ENCODE measurements around the gene PPP1R14B.
A peak's percentile ranks its signal among the peaks of the same experiment; 100 is the strongest.

PPP1R14B gene, protein sequence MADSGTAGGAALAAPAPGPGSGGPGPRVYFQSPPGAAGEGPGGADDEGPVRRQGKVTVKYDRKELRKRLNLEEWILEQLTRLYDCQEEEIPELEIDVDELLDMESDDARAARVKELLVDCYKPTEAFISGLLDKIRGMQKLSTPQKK

DNA sequence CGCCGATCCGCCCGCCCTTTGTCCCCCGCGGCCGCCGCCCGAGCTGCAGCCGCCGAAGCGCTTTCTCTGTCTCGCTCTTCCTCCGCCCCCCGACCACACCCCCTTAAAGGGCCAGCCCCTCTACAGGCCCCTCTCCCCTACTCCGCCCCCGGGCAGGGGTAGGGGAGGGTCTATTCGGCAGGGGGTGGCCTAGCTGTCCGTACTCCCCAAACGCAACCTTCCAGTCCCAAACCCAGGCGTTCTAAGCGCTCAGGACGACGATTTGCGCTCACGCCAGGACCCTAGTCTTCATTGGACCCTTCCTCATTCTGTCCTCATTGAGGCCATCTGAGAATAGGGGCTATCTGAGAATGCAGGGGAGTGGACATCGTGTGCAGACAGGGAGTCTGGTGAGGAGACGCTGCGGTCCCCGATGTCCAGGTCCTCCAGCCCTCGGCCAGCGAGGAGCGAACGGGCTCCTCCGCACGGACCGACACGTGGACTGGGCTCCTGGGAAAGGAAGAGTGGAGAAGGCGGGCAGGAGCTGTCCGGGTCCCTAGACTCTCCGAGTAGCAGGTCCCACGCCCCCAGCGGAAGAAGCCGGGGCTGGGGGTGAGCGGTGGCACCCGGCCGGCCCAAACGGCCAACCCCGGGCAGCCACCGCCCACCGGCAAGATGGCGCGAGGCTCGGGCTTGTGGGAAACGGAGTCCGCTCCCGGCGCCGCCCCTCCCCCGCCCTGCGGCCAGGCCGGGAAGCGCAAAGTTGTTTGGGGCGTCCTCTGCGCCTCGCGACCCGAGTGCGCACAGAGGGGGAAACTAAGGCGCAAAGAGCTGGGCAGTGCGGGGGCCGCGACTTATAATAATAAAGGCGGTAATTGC, at the start of gene PPP1R14B:
TSS of gene PPP1R14B (minus strand) at position 73 of the 858 bp plus-strand sequence. CDS start 270 bp downstream, outside the sequence.
- peak; percentile 70 for DNase-seq (ENCODE audit: low read depth)

DNA sequence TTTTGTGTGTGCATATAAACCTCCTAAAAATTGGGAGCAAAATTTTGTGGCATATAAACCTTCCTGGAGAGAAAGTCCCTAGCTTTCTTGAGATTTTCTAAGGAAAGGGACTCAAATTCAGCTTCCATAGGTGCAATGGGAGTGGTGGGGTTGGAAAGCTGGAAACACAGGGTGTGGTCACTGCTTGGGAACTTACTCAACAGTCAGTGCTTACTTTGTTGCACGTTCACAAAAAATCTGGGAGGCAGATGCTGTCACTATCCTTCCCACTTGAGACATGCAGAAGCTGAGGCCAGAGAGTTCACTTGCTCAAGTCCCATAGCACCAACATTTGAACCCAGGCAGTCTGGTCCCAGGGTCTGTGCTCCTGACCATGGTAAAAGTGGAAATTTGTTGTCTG, 49.5 kb upstream of the PPP1R14B start:
- no peak for DNase-seq (ENCODE audit: low read depth)

DNA sequence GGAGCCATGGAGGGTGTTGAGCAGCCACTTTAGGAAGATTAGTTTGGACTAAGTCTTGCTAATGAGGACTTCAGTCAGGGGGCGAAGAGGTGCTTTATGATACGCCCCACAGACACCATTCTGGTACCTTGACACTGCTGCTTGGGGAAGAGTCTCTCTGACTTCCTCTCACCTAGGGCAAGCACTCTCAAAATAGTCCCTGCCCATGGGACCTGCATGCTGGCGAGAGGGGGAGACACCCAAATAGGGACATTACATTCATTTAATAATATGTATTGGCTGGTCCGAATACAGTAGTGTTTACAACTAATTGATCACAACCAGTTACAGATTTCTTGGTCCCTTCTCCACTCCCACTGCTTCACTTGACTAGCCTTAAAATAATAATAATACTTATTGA, 49.0 kb upstream of the PPP1R14B start:
- no peak for DNase-seq (ENCODE audit: low read depth)

DNA sequence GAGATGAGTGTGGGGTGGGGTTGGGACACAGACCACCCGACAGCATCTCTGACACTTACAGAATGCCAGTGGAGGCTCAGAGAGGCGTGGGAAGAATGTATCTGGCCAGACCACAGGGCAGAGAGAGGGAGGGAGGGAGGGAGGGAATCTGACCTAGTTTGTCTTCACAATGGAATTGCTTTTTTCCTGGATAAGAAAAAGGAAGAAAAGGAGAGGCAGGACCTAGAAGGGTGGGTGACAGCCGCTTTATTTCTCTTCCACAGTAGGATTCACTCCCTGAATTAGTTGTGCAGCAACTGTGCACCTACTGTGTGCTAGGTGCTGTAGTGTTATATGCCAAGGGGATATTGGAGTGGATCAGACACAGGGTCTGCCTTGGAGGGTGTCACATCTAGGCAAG, 48.0 kb upstream of the PPP1R14B start:
- DNase-seq (ENCODE audit: low read depth), result no peak

DNA sequence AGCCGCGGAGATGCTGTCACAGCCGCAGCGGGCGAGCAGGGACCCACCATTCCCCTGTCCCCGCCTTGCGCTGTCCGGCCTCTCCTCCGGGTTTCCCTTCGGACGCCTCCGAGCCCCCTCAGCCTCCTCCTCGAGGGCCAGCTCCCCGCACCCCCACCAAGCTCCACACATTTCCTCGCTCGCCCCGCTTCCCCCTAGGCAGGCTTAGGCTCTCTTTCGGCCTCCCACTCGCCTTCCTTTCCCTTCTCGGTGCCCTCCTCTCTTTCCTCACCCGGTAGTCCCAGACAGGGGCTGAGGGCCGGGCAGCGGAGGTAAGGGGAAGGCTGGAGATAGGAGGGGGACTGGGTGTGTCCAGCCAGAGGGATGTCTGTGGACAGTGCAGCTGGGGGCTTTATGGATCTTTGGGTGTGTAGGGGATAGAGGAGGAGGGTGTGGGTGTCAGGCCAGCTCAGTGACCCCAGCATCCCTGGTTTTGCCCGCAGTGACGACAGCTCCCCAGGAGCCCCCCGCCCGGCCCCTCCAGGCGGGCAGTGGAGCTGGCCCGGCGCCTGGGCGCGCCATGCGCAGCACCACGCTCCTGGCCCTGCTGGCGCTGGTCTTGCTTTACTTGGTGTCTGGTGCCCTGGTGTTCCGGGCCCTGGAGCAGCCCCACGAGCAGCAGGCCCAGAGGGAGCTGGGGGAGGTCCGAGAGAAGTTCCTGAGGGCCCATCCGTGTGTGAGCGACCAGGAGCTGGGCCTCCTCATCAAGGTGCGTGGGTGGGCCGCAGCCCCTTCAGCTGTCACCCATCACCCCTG, 45.9 kb upstream of the PPP1R14B start:
- no peak for DNase-seq (ENCODE audit: low read depth)

DNA sequence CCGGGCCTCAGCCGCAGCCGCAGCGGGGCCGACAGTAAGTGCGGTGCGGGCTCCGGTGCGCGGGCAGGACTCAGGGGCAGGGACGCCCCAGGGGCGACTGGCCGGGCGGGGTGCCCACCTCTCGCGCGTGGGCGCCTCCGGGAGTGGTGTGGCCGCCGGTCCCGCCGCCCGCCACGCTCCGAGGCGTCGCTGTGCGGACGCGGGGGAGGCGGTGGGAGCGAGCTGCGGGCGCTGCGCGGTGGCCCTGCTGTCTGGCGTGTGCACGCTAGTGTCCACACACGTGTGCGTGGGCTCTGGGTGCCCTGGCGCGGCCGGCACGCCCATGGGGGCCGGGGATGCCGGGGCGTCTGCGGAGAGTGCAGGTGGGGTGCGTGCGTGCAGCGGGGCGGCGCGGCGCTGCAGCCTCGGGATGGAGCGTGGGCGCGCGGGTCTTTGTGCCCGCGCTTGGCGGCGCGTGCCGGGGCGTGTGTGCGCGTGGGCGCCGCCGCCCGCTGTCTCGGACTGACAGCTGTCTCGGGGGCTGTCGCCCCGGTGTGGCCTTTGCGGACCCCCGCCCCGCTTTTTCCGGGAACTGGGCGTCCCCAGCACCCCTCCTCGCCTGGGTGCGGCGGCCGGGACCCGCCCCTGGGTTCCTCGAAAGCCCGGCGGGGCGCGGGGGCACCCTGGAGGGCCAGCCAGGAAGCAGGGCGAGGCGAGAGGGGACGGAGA, 45.2 kb upstream of the PPP1R14B start:
- DNase-seq (ENCODE audit: low read depth), result no peak

DNA sequence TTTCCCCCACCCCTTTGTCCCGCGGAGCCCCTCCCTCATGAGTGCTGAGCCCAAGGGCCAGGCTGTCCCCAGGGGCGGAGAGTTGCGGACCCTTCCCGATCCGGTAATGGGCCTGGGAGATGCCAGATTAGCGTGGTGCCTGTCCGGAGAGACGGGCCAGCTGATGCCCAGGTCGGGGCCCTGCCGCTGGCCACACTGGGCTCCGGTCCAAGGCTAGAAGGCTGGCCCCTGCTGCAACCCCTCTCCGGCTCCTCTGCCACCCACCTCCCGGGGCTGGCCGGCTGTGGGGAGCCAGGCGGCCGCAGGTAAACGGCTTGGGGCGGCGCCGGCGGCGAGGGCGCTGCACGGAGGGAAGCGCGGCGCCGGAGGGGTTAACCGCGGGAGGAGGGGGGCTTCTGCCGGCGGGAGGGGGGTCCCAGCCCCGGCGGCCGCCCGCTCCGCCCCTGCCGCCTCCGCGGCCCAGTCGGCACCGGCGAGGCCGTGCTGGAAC, 44.6 kb upstream of the PPP1R14B start, which contains the start of gene KCNK4:
TSS of gene KCNK4 (plus strand) at position 41 of the 490 bp plus-strand sequence. CDS start 1,717 bp downstream, outside the sequence.
- no peak for DNase-seq (ENCODE audit: low read depth)

DNA sequence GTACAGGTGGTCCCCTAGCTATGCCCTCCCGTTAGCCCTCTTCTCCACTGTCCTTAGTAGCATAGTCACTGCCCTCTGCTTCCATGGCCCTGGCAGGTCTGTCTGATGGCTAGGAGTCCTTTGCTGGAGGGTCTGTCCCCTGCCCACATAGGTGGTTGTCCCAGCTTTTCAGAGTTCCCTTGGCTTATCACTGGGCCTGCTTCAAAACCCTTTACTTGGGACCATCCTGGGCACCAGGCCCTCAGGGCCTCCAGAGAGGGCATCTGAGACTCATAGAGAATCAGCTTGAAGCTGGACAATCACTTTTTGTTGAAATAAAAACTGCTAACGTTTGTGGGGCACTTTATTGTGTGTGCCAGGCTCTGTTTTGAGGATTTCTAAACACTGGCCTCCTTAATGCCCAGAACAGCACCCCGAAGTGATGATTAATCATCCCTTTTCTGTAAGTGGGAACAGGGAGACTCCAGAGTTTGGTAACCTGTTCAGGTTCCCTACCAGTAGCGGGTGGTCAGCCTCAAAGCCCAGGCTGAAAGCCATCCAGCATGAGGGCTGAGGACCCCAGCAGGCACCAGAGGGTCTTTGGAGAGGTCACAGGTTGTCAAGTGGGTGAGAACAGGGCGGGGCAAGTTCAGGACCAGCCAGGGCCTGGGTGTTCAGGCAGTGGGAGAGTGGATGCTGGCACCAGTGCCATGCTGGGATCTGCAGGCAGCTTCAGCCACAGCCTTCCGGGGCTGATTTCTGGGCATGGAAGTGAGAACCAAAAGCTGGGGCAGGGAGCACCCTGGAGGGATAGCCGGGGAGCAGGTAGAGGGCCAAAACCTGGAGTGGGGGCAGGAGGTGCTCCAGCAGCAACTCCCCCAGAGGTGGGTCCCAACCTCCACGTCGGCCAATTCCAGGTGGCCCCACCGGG, 43.9 kb upstream of the PPP1R14B start:
- no peak for DNase-seq (ENCODE audit: low read depth)

DNA sequence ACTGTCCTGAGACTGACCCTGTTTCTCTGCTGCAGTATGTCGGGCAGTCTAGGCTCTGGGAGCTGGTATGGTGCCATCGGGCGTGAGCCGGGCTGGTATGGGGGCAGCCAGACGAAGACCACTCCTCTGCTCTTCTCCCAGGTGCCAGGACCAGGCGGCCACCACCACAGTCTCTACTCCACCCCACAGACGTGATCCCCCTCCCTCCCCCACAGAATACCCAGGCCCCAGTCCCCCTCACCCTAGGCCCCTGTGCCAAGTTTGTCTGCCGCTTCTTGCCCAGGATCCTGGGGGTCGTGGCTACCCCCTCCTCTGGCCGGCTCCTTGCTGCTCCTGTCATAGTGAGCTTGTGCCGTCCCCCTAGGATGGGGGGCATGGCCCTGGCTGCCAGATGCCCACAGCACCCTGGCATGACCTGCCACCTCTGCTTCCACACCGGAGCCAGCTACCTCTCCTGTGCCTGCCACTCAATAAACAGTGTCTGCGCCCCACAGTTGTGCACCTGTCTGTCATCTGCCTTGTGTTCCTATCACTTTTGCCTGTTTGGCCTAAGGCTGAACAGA, 42.3 kb upstream of the PPP1R14B start:
- DNase-seq (ENCODE audit: low read depth), result no peak

DNA sequence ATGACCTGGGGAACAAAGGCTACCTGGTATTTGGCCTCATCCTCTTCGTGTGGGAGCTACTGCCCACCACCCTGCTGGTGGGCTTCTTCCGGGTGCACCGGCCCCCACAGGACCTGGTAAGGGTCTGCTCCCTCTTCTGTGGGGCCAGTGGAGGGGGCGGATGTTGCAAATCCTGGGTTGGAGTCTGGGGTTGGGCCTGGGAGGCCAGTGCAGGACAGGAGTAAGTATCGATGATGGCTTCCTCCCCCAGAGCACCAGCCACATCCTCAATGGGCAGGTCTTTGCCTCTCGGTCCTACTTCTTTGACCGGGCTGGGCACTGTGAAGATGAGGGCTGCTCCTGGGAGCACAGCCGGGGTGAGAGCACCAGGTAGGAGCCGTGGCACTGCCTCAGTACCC, 41.6 kb upstream of the PPP1R14B start:
- DNase-seq (ENCODE audit: low read depth), result no peak

DNA sequence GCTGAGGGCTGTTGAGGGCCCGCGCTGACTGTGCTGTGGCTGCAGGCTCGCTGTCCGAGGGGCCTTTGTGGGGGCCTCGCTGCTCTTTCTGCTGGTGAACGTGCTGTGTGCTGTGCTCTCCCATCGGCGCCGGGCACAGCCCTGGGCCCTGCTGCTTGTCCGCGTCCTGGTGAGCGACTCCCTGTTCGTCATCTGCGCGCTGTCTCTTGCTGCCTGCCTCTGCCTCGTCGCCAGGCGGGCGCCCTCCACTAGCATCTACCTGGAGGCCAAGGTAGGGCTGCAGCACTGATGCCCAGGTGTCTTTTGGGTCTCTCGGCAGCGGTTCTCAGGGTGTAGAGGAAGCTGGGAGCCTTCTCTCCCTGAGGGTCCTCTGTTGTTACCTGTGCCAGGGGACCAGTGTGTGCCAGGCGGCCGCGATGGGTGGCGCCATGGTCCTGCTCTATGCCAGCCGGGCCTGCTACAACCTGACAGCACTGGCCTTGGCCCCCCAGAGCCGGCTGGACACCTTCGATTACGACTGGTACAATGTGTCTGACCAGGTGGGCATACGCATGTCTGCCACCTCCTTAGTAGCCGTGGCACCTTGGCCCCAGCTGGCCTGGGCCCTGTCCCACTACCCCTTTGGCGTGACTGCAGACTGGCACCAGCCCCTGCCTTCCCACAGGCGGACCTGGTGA, 41.1 kb upstream of the PPP1R14B start:
- no peak for DNase-seq (ENCODE audit: low read depth)

DNA sequence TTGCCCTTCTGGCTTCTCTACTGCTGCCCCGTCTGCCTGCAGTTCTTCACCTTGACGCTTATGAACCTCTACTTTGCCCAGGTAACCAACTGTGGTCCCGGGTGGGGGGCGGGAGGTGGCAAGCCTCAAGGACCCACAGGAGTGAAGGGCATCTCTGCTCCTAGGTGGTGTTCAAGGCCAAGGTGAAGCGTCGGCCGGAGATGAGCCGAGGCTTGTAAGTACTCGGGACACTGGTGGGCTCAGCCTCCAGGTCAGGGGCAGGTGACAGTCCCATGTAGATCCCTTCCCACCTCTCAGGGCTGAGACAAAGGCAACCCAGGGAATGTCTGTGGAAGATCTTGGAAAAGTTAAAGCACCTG, 40.0 kb upstream of the PPP1R14B start:
- no peak for DNase-seq (ENCODE audit: low read depth)

DNA sequence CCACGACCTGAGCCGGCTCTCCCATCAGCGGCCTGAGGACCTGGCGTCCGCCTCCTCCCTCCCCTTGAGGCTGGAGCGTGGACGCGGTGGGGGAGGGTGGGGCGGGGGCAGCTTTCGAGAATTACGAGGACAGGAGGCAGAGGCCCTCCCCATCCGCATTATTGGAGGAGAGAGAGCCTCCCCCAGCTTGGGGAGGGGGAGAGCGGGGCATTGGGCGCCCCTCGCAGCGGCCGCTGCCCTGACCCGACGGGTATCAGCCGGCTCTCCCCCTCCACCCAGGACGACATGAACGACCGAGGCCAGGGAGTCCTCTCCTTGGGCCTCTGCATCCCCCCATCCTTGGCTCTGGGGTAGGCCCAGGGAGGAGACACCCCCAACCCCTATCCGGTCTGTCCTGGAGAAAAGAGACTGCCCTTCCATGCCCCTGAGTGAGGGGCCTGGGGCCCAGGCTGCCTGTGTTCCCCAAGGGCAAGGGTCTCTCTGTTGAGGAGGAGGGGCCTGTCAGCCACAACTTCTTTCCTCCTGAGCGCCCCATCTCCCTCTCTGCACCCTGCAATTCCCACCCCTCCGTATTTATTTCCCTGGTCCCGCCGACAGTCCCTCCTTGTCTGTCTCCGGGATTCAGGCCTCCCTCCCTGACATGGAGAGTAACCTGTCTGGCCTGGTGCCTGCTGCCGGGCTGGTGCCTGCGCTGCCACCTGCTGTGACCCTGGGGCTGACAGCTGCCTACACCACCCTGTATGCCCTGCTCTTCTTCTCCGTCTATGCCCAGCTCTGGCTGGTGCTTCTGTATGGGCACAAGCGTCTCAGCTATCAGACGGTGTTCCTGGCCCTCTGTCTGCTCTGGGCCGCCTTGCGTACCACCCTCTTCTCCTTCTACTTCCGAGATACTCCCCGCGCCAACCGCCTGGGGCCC, 39.4 kb upstream of the PPP1R14B start:
- DNase-seq (ENCODE audit: low read depth), result no peak

DNA sequence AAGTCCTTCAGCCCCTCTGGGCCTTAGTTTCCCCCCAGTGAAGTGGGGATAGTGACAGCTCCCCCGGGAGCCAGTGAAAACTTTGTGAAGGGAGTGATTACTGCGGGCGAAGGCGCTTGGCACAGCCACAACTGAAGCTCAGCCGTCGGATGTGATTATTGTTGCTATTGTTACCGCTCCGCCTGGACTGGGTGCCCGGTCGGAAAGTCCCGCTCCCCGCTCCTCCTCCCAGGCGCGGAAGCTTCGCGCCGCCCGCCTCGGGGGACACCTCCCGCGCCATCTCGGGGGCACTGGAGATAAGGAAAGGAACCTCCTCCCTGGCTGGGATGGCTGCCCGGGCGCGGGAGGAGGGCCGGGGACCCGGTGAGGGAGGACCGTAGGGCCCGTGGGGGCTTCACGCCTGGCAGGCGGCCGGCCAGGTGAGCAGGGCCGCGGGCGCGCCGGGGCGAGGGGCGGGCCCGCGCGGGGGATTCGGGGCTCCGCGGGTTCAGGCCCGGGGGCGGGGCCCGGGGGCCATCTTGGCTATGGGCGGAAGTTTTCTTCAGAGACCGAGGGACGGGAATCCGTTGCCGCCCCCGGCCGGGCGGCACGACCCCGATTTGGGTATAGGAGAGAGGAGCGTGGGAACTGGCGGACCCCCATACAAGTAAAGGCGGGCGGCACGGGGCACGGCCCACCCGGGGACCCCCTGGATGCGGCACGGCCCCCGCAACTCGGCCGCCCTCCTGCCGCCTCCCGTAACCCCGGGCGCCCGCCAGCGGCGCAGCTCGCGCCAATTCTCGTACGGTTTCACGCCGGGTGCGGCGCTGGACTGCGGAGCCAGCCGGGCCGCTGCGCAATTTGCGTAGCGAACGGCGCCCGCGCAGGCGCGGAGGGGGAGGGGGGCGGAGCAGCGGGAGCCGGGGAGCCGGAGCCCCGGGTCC, 38.5 kb upstream of the PPP1R14B start, which contains the start of gene GPR137:
TSS of gene GPR137 (plus strand) at position 887 of the 923 bp plus-strand sequence. CDS start 677 bp downstream, outside the sequence.
- DNase-seq (ENCODE audit: low read depth), result peak; percentile 82

DNA sequence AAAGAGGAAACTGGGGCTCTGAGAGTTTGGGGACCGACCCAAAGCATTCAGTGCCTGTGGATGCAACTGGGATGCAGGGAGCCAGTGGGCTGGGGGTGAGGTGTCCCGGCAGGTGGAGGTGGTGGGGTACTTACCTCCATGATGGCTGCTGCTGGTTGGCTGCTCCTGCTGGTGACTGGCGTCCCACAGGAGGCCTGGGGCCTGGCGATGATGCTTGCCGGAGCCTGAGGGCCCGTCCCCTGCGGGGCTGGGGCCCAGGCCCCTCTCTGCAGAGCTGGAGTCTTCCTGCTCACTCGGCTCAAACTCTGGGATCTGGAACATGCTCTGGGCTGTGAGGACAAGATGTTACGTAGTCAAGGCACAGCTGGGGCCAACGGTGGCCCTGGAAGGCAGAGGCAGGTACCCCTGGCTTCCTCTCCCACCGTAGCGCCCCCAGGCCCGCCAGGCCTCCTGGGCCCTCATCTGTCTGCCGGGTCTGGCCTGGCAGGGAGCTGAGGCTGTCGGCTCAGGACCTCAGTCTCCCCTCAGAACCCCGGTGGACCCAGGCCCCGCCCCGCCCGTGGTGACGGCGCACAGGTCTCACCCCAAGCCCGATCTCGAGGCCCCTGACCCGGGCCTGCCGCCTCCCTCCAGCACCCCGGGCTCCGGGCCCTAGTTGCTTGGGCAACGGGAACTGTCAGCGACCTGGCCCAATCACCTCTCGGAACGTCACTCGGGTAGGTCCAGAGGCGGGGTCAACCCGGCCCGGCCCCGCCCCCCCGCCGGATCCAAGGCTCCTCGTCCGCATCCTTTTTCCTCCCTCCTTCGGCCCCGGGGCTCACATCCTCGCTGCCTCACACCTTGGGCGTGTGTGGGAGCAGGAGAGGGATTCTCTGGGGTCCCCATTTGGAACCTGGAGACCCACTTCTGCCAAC, 37.6 kb upstream of the PPP1R14B start, which contains the start of gene BAD:
TSS of gene BAD (minus strand) at position 618 of the 914 bp plus-strand sequence. CDS start at position 321, 297 bp downstream.
- peak; percentile 91 for DNase-seq (ENCODE audit: low read depth)

DNA sequence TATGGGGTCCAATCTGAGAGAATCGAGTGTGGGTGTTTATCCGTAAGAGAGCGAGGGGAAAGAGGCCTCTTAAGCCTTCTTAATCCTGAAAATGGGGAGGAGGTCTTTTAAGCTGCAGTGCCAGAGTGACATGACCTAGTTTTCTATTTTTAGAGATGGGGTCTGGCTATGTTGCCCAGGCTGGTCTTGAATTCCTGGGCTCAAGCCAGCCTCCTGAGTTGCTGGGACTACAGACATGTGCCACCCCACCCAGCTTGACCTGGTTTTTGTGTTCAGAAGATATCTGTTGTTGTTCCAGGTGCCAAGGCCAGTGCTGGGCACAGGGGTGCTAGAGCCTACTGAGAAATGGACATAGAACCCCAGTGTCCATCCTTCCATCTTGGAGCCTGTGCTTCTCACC, 36.3 kb upstream of the PPP1R14B start:
- DNase-seq (ENCODE audit: low read depth), result no peak

Measured in T-helper 22 cell (primary cell).